SJSA1 (cell line): ENCODE measurements around the gene ATP11B. TPM values are rescaled to one million over a fixed set of nuclear protein-coding genes. Genes with fewer than 3 reads are reported as not detected.

Experiments
- DNase-seq, 2 experiments: peaks; one replicate each; pipeline ENCODE4 v3.0.0-alpha.2; 2015 to 2020; ENCODE audit warnings: low spot score in 2 of 2, low read depth in 1 of 2
- H3K27ac ChIP-seq: fragments of 250-450 bp; sonication (Bioruptor Pico); 2 replicates; pipeline ENCODE4 v1.5.1; 2020; ENCODE audit warnings: mild to moderate bottlenecking, moderate library complexity
- H3K27me3 ChIP-seq: fragments of 250-450 bp; sonication (Bioruptor Pico); replicated peaks from 2 replicates; pipeline ENCODE4 v1.5.1; 2020; ENCODE audit warnings: mild to moderate bottlenecking, moderate library complexity
- H3K36me3 ChIP-seq: fragments of 250-450 bp; sonication (Bioruptor Pico); 2 replicates; pipeline ENCODE4 v1.5.1; 2020; ENCODE audit warnings: mild to moderate bottlenecking
- H3K4me1 ChIP-seq: fragments of 250-450 bp; sonication (Bioruptor Pico); replicated peaks from 2 replicates; pipeline ENCODE4 v1.6.1; 2021; ENCODE audit warnings: mild to moderate bottlenecking
- H3K4me3 ChIP-seq: fragments of 250-450 bp; sonication (Bioruptor Pico); 2 replicates; pipeline ENCODE4 v1.5.1; 2020; ENCODE audit warnings: mild to moderate bottlenecking
- H3K9me3 ChIP-seq: fragments of 250-450 bp; sonication (Bioruptor Pico); replicated peaks from 2 replicates; pipeline ENCODE4 v1.5.1; 2020; ENCODE audit warnings: mild to moderate bottlenecking
- total RNA-seq: library from RNA; depleted of rRNA; stranded (reverse); fragments of >200 nt; shearing (Covaris generic); gene quantifications from 2 replicates; pipeline ENCODE4 v1.2.3, GENCODE V29; 2014; rRNA removed

ATP11B gene
- total RNA-seq = 36.7 and 50.8 TPM in 2 replicates

DNA sequence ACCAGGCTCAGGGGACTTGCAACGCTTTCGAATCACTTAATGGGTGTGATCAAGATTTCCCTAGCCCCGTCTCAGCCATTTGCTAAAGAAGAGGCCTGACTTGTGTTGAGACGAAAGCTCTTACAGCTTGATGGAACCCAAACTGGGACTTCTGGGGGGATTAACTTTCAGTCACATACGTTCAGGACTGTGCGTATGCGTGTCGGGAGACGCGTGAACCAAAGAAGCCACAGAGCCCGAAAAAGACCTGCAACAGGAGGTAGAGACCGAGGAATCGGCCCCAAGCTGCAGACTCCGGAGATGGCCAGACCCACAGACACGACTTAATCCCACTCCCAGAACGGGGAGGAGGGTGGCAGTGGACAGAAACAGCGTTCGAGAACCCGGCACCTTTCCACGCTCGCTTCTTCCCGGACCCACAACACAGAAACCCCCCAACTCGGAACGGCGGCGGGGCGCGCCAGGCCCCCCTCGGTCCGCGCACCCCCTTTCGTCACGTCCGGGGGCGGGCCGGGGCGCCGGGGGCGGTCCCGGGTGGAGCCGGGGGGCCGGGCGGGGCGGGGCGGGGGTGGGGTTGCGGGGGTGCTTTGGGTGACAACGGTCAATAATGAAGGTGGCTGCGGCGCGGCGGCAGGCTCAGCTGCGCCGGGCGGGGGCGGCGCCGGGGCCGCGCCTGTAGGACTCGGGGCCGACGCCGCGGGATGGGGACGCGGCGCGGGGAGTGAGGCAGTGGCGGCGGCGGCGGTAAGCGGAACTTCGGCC lies at the start of gene ATP11B:
TSS of gene ATP11B (plus strand) at position 604 of the 762 bp plus-strand sequence. CDS start 256 bp downstream, outside the sequence.
- Histone ChIP-seq H3K36me3 (peaks cover 9% of the 10 kb centered on the region), H3K9me3 (peaks cover 4% of the 10 kb centered on the region; the same call in 1 of the 2 replicates)
- peak; percentile 58 to 78 for DNase-seq

DNA sequence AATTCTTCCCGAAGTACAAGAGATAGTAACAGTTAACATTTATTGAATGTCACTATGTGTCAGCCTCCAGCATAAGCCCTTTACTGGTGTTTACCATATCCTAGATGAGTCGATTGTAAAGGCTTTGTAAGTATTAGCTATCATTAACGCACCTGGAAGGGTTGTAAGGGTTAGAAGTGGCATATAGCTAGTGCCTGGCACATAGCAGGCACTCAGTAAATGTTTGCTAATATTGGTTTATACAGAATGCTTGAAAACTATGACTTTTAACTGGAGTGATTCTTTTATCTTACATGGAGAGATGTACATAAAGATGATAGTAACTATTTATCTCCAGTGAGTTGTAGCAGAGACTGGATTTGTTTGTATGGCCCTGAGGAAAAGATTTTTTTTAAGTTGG lies 46.3 kb upstream of the ATP11B start:
- no peak for DNase-seq
- no peaks in the 10 kb centered on the region for H3K36me3 ChIP-seq
- H3K4me1 ChIP-seq = no peaks in the 10 kb centered on the region
- H3K27me3 ChIP-seq = no peaks in the 10 kb centered on the region
- no peak overlapping the region for H3K27ac ChIP-seq
- no peak overlapping the region for H3K4me3 ChIP-seq
- H3K9me3 ChIP-seq = 0 out of 2 replicates have a peak, but pooled peaks cover 2% of the 10 kb centered on the region

More for the DNA sequence above, at the start of gene ATP11B:
- H3K4me3 ChIP-seq = peak within 1 kb of the TSS; percentile 99
- H3K27me3 ChIP-seq = peaks cover 9% of the 10 kb centered on the region; the same call in 1 of the 2 replicates
- peak within 1 kb of the TSS; percentile 78 for H3K27ac ChIP-seq
- peaks cover 11% of the 10 kb centered on the region for H3K4me1 ChIP-seq

DNA sequence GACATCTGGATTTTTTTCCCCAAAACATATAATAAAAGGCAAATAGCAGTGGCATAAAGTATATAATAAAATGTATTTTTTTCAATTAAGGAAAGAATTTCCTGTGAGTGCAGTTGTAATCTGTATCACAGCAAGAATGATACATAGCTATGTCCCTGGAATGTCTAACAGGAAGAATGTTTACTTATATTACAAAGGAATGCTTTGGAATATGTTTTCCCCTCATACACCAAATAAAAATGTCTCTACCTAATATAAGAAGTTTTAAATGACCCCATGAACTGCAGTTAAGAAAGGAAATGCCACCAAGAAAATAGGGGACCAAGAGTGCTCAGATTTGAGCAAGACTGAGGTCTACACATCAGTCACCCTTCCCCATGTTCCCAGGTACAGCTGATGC lies 38.0 kb upstream of the ATP11B start:
- DNase-seq = no peak
- H3K27ac ChIP-seq = 0 out of 2 replicates have a peak overlapping the region, but pooled peaks have one; percentile 32
- 0 out of 2 replicates have a peak, but pooled peaks cover 2% of the 10 kb centered on the region for H3K9me3 ChIP-seq
- H3K27me3 ChIP-seq = no peaks in the 10 kb centered on the region
- no peak overlapping the region for H3K4me3 ChIP-seq
- H3K4me1 ChIP-seq = peaks cover 22% of the 10 kb centered on the region
- H3K36me3 ChIP-seq = no peaks in the 10 kb centered on the region

DNA sequence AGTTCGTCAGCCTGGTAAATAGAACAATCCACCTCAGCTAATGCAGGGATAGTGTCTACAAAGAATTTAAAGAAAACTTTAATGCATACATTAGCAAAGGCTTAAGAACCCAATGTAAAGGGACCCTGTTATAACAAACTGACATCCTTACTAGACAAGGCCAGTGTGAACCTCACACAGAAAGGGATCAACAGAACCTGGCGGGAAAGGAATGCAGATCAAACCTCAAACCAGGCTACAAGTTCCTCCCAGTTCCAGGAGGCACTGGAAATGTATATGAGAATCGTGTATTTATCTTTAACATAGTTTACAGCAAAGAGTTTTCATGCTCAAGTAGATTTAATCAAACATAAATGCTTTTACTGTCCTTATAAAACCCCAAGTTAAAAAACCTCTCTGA lies 37.6 kb upstream of the ATP11B start:
- peaks cover 22% of the 10 kb centered on the region for H3K4me1 ChIP-seq
- 0 out of 2 replicates have a peak overlapping the region, but pooled peaks have one; percentile 32 for H3K27ac ChIP-seq
- no peak overlapping the region for H3K4me3 ChIP-seq
- no peaks in the 10 kb centered on the region for H3K27me3 ChIP-seq
- peak in 1 of 2 experiments; percentile 4 for DNase-seq
- H3K9me3 ChIP-seq = 0 out of 2 replicates have a peak, but pooled peaks cover 2% of the 10 kb centered on the region
- H3K36me3 ChIP-seq = no peaks in the 10 kb centered on the region

DNA sequence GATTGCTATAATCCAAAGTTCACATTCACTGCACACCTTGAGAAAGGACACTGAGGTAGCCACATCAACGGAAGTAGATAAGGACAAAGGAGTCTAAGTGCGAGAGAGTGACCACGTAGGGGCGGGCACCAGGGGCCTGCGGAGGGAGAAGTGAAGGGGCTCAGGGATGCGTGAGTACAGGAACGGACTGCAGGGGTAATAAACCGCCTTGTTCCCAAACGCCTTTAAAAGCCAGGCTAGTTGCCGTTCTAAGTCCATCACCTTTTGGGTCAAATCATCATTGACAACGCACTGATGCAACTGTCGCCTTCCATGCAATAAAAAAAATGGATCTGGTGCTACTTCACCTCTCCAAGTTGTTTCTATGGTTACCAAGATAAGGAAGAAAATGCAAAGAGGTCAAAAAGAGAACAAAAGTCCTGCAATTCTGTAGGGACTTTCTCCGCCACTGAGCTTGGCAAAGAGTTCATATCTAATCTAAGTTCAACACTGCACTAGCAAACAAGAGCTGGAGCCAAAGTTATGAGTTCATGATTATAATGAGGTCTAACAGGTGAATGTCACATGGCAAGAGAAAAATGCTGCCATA lies 32.6 kb upstream of the ATP11B start:
- Histone ChIP-seq H3K27ac (no peak overlapping the region), H3K36me3 (no peaks in the 10 kb centered on the region), H3K4me1 (peaks cover 3% of the 10 kb centered on the region), H3K4me3 (no peak overlapping the region), H3K9me3 (no peaks in the 10 kb centered on the region), H3K27me3 (no peaks in the 10 kb centered on the region)
- DNase-seq = no peak

DNA sequence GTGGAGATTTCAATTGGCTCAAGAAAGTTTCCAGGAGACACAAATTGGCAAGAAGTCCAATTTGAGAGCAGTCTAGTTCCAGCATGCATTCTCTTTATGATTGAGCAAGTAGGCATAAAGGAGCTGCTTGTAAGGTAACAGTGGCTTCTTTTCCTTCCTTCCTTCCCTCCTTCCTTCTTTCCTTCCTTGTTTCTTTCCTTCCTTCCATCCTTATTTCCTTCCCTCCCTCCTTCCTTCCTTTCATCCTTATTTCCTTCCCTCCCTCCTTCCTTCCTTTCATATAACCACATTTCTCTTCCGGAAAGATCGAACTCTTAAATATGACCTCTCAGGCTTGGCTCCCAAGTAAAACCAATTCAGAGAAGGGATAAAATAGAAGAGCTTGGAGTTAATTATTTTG lies 29.4 kb upstream of the ATP11B start:
- H3K4me1 ChIP-seq = no peaks in the 10 kb centered on the region
- no peaks in the 10 kb centered on the region for H3K27me3 ChIP-seq
- no peaks in the 10 kb centered on the region for H3K9me3 ChIP-seq
- H3K4me3 ChIP-seq = no peak overlapping the region
- H3K36me3 ChIP-seq = no peaks in the 10 kb centered on the region
- no peak overlapping the region for H3K27ac ChIP-seq
- DNase-seq = no peak

DNA sequence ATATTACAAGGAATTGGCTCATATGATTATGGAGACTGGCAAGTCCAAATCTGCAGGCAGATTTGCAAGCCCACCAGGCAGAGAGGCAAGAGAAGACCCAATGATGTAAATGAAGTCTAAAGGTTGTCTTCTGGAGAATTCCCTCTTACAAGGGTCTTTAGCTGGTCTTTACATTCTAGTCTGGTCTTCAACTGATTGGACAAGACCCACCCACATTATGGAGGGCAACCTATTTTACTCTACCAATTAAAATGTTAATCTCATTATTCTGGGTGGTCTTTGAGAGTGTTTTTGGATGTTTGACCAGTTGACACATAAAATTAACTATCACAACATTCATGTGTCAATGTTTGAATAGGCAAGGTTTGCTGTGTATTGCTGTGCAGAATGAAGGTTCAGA lies 28.0 kb upstream of the ATP11B start:
- H3K36me3 ChIP-seq = no peaks in the 10 kb centered on the region
- no peak for DNase-seq
- no peaks in the 10 kb centered on the region for H3K4me1 ChIP-seq
- H3K27me3 ChIP-seq = no peaks in the 10 kb centered on the region
- no peaks in the 10 kb centered on the region for H3K9me3 ChIP-seq
- H3K27ac ChIP-seq = no peak overlapping the region
- H3K4me3 ChIP-seq = no peak overlapping the region

DNA sequence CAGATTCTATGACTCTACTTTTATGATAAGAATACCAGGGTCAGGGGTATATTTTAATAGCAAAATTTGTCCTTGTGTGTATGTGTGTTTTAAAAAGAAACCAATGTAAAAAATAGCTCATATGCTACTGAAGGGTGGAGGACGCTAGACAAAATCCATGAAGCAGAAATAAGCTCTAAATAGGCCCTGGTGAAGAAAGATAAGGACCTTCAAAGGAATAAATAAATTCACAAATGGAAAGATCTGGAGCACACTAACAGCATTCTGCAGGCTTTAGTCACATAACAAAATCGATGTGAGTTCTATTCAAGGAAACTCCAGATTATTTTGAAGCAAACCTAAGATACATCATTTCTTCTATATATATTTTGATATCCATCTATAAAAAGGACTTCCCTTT lies 27.2 kb upstream of the ATP11B start:
- Histone ChIP-seq H3K4me1 (no peaks in the 10 kb centered on the region), H3K9me3 (no peaks in the 10 kb centered on the region), H3K27ac (no peak overlapping the region)

DNA sequence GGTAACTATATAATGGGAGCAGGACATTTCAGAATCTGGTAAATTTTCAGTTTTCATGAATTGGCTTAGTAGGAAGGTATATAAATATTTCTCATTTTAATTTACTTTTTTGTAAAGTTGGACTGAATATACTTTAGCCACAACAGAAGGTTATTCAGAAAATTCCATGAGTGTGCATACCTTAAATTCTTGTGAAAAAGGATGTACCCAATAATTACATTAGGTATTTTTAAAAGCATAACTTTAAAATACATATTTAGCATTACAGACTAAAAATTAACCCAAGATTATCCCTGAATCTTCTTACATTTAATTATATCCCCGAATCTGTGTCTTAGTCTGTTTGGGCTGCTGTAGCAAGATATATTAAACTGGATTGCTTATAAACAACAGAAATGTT lies 24.9 kb upstream of the ATP11B start:
- no peak overlapping the region for H3K4me3 ChIP-seq
- H3K9me3 ChIP-seq = no peaks in the 10 kb centered on the region
- no peaks in the 10 kb centered on the region for H3K36me3 ChIP-seq
- no peak for DNase-seq
- H3K27ac ChIP-seq = no peak overlapping the region
- no peaks in the 10 kb centered on the region for H3K4me1 ChIP-seq
- no peaks in the 10 kb centered on the region for H3K27me3 ChIP-seq

More for the DNA sequence above, 27.2 kb upstream of the ATP11B start:
- DNase-seq = no peak
- H3K4me3 ChIP-seq = no peak overlapping the region
- H3K27me3 ChIP-seq = no peaks in the 10 kb centered on the region
- H3K36me3 ChIP-seq = no peaks in the 10 kb centered on the region

DNA sequence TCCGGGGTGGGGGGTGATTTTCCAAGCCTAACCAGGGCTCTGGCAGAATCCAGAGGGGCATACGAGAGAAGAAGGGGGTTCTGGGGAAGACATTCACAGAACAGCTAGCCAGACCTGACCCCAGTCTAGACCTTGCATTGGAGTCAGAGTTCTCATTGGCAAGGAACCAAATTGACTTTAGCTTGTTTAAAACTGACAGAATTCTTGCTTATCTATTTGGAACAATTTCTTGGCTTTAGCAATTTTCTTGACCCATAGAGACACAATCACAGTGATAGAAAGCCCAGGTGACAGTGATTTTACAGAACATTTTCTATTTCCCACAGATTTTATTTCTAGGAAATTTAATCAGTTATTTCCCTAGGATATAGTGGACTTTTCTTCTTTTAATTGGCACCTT lies 23.6 kb upstream of the ATP11B start:
- H3K27me3 ChIP-seq = peaks cover 4% of the 10 kb centered on the region; the same call in 1 of the 2 replicates
- no peaks in the 10 kb centered on the region for H3K4me1 ChIP-seq
- no peak overlapping the region for H3K27ac ChIP-seq
- DNase-seq = no peak
- H3K36me3 ChIP-seq = no peaks in the 10 kb centered on the region
- H3K4me3 ChIP-seq = no peak overlapping the region
- no peaks in the 10 kb centered on the region for H3K9me3 ChIP-seq

DNA sequence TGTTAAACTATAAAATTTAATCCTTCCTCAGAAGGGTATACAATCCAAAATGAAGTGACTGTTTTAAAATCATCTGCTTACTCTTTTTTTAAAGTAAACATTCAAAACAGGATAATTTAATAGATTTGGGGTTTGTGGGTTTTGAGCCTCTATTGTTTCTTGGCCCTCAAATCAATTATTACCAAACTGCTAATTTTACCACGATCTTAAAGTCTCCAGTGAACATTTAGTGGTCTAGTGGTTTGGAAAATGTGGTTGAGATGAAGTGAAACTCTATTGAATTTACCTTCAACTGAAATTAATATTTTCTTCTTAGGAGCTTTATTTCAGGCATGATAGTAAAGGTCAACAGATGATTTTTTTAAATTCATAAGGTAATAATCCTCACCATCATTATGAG lies 11.2 kb upstream of the ATP11B start:
- no peak overlapping the region for H3K4me3 ChIP-seq
- H3K4me1 ChIP-seq = no peaks in the 10 kb centered on the region

DNA sequence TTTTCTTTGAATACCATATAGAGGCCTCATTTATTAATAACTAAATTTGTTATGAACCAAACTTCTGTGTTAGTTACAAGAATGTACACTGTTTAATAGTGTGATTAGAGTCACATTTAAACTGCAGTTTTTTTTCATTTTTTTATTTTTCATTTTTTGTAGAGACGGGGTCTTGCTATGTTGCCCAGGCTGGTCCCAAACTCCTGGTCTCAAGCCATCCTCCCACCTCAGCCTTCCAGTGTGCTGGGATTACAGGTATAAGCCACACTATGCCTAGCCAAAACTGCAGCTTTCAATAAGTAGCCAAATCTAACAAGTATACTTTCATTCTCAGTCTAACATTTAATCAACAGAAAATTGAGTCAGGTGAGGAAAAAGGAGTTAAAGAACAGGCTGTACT lies 10.2 kb upstream of the ATP11B start:
- H3K4me1 ChIP-seq = no peaks in the 10 kb centered on the region
- H3K27me3 ChIP-seq = peaks cover 3% of the 10 kb centered on the region; the same call in 1 of the 2 replicates
- H3K27ac ChIP-seq = no peak overlapping the region
- DNase-seq = no peak
- no peak overlapping the region for H3K4me3 ChIP-seq
- no peaks in the 10 kb centered on the region for H3K36me3 ChIP-seq
- H3K9me3 ChIP-seq = no peaks in the 10 kb centered on the region

More for the DNA sequence above, 11.2 kb upstream of the ATP11B start:
- Histone ChIP-seq H3K27ac (no peak overlapping the region), H3K27me3 (0 out of 2 replicates have a peak, but pooled peaks cover 3% of the 10 kb centered on the region), H3K9me3 (no peaks in the 10 kb centered on the region), H3K36me3 (no peaks in the 10 kb centered on the region)
- DNase-seq = no peak

DNA sequence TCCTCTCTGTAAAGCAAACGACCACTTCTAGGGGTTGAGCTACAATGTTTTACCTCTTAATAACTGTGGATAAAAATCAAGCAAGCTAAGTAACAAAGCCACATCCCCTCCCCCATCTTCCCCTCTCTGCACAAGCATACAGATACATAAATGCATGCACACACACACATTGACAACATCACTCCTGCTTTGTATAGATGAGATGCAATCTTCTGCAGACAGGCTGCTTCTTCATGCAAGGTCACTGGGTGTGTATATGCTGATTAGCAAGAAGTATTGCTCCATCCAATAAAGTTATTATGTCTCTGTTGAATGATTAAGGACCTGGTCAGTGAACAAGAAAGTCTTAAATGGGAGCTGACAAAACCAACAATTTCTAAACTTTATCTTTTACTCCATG lies 8.8 kb upstream of the ATP11B start:
- H3K36me3 ChIP-seq = no peaks in the 10 kb centered on the region
- no peak for DNase-seq
- peaks cover 8% of the 10 kb centered on the region; the same call in 1 of the 2 replicates for H3K27me3 ChIP-seq
- H3K9me3 ChIP-seq = no peaks in the 10 kb centered on the region
- H3K27ac ChIP-seq = no peak overlapping the region
- no peak overlapping the region for H3K4me3 ChIP-seq
- H3K4me1 ChIP-seq = no peaks in the 10 kb centered on the region

DNA sequence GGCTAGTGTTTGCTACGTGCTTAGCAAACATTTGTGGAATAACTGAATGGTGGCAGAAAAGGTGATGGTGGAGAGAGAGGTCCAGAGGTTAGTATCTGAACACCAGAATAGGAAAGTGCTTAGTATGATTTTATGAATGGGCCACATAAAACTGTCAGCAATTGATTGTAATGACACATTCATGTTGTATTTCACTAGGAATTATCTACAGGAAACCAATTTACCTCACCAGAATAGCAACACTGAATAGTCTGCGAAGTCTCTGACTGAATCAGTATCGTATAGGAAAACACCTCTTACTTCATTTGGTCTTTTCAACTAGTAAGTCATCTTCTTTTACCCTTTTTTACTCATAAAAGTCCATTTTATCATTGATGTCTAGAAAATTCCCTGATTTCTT lies 8.2 kb upstream of the ATP11B start:
- Histone ChIP-seq H3K4me1 (no peaks in the 10 kb centered on the region), H3K27me3 (peaks cover 8% of the 10 kb centered on the region; the same call in 1 of the 2 replicates), H3K9me3 (no peaks in the 10 kb centered on the region), H3K36me3 (no peaks in the 10 kb centered on the region), H3K4me3 (no peak overlapping the region), H3K27ac (no peak overlapping the region)
- no peak for DNase-seq
